Liver (tissue), 3 donors: Measurements from ENCODE around the gene ADAM8.

Experiments used
- FOXA1 ChIP-seq: IDR thresholded peaks from 2 replicates; pipeline ENCODE4 v1.6.1; 2016; ENCODE audit warnings: antibody characterized with exemption
- JUND ChIP-seq, 2 donors: IDR thresholded peaks; 2 replicates each; pipeline ENCODE4 v1.6.1; 2016; ENCODE audit warnings: antibody characterized with exemption in 2 of 2
- TAF1 ChIP-seq: conservative IDR thresholded peaks from 2 replicates; pipeline ENCODE4 v1.6.1; 2016; ENCODE audit warnings: antibody characterized with exemption, mild to moderate bottlenecking
- YY1 ChIP-seq: IDR thresholded peaks from 2 replicates; pipeline ENCODE4 v1.6.1; 2016; ENCODE audit warnings: antibody characterized with exemption, mild to moderate bottlenecking
- TF ChIP-seq, protein P1 (sequence below): fragments of 150-350 bp; IDR thresholded peaks from 2 replicates; pipeline ENCODE4 v1.5.1; 2017; ENCODE audit warnings: improper control_type of control experiment, low read depth, low read length; ENCODE audit not compliant: missing input control
- TF ChIP-seq, protein P2 (sequence below): IDR thresholded peaks from 2 replicates; pipeline ENCODE4 v1.6.1; 2016; ENCODE audit warnings: antibody characterized with exemption
- TF ChIP-seq, protein P3 (sequence below): IDR thresholded peaks from 2 replicates; pipeline ENCODE4 v1.6.1; 2016; ENCODE audit warnings: antibody characterized with exemption, mild to moderate bottlenecking
- TF ChIP-seq, protein P4 (sequence below): IDR thresholded peaks from 2 replicates; pipeline ENCODE4 v1.6.1; 2016; ENCODE audit warnings: antibody characterized with exemption
- donor health status: healthy.
- donor health status: healthy.

DNA sequence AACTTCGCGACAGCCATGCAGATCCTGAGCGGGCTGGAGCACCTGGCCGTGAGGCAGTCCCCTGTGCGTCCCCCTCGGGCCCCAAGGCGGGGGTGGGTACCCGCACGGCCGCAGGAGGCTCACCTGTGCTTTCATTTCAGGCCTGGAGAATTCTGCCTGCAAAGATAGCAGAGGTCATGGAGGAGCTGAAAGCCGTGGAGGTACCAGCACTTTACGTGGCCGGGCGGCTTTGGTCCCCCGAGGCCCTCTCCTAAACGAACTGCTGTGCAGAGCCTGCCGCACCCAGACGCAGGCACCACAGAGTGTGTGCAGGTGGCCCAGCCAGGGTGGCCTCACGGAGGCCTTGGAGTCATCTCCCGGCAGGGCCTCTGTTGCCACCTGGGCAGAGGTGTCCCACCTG lies 57.8 kb downstream of the ADAM8 start:
- TF ChIP-seq, protein P1, sequence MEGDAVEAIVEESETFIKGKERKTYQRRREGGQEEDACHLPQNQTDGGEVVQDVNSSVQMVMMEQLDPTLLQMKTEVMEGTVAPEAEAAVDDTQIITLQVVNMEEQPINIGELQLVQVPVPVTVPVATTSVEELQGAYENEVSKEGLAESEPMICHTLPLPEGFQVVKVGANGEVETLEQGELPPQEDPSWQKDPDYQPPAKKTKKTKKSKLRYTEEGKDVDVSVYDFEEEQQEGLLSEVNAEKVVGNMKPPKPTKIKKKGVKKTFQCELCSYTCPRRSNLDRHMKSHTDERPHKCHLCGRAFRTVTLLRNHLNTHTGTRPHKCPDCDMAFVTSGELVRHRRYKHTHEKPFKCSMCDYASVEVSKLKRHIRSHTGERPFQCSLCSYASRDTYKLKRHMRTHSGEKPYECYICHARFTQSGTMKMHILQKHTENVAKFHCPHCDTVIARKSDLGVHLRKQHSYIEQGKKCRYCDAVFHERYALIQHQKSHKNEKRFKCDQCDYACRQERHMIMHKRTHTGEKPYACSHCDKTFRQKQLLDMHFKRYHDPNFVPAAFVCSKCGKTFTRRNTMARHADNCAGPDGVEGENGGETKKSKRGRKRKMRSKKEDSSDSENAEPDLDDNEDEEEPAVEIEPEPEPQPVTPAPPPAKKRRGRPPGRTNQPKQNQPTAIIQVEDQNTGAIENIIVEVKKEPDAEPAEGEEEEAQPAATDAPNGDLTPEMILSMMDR: no peak
- TF ChIP-seq TAF1: no peak
- TF ChIP-seq YY1: no peak
- TF ChIP-seq, protein P2, sequence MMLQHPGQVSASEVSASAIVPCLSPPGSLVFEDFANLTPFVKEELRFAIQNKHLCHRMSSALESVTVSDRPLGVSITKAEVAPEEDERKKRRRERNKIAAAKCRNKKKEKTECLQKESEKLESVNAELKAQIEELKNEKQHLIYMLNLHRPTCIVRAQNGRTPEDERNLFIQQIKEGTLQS: no peak
- no peak for TF ChIP-seq FOXA1
- TF ChIP-seq, protein P3, sequence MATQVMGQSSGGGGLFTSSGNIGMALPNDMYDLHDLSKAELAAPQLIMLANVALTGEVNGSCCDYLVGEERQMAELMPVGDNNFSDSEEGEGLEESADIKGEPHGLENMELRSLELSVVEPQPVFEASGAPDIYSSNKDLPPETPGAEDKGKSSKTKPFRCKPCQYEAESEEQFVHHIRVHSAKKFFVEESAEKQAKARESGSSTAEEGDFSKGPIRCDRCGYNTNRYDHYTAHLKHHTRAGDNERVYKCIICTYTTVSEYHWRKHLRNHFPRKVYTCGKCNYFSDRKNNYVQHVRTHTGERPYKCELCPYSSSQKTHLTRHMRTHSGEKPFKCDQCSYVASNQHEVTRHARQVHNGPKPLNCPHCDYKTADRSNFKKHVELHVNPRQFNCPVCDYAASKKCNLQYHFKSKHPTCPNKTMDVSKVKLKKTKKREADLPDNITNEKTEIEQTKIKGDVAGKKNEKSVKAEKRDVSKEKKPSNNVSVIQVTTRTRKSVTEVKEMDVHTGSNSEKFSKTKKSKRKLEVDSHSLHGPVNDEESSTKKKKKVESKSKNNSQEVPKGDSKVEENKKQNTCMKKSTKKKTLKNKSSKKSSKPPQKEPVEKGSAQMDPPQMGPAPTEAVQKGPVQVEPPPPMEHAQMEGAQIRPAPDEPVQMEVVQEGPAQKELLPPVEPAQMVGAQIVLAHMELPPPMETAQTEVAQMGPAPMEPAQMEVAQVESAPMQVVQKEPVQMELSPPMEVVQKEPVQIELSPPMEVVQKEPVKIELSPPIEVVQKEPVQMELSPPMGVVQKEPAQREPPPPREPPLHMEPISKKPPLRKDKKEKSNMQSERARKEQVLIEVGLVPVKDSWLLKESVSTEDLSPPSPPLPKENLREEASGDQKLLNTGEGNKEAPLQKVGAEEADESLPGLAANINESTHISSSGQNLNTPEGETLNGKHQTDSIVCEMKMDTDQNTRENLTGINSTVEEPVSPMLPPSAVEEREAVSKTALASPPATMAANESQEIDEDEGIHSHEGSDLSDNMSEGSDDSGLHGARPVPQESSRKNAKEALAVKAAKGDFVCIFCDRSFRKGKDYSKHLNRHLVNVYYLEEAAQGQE: no peak
- TF ChIP-seq, protein P4, sequence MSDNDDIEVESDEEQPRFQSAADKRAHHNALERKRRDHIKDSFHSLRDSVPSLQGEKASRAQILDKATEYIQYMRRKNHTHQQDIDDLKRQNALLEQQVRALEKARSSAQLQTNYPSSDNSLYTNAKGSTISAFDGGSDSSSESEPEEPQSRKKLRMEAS: no peak
- no peak for TF ChIP-seq JUND (IDR thresholded peaks at IDR 0.05)
